OCI-LY1 (cell line): ENCODE data around the gene TSPAN5.

Experiments used
- H2AFZ ChIP-seq: fragments of 200-600 bp; sonication (generic), shearing (Covaris generic); 2 replicates; pipeline ENCODE4 v1.6.0; 2014; ENCODE audit warnings: antibody characterized with exemption, mild to moderate bottlenecking, low read length
- H3F3A ChIP-seq: fragments of 200-600 bp; sonication (generic), shearing (Covaris generic); 2 replicates; pipeline ENCODE4 v1.6.0; 2014; ENCODE audit warnings: mild to moderate bottlenecking, antibody characterized with exemption, low read length, moderate library complexity; ENCODE audit not compliant: insufficient read depth
- H3K27ac ChIP-seq: fragments of 200-600 bp; sonication (generic); 2 replicates; pipeline ENCODE4 v1.5.1; 2014; ENCODE audit warnings: low read length, mixed run types, mild to moderate bottlenecking, low read depth; ENCODE audit not compliant: poor library complexity, severe bottlenecking
- H3K27me3 ChIP-seq: fragments of 200-600 bp; sonication (generic); 2 replicates; pipeline ENCODE4 v1.6.0; 2014; ENCODE audit warnings: antibody characterized with exemption, mild to moderate bottlenecking, low read length, moderate library complexity; ENCODE audit not compliant: insufficient read depth
- H3K36me3 ChIP-seq: fragments of 200-600 bp; sonication (generic); 2 replicates; pipeline ENCODE4 v1.6.1; 2014; ENCODE audit warnings: mild to moderate bottlenecking, antibody characterized with exemption, low read length, moderate library complexity, mixed read lengths; ENCODE audit not compliant: insufficient read depth
- H3K4me1 ChIP-seq: fragments of 200-600 bp; sonication (generic); 2 replicates; pipeline ENCODE4 v1.5.1; 2014; ENCODE audit warnings: mild to moderate bottlenecking, low read length, moderate library complexity; ENCODE audit not compliant: insufficient read depth, severe bottlenecking
- H3K4me2 ChIP-seq: fragments of 200-600 bp; sonication (generic), shearing (Covaris generic); 2 replicates; pipeline ENCODE4 v1.6.1; 2014; ENCODE audit warnings: low read length
- H3K4me3 ChIP-seq: fragments of 200-600 bp; sonication (generic); 2 replicates; pipeline ENCODE4 v1.5.1; 2014; ENCODE audit warnings: low read length, low read depth, mild to moderate bottlenecking, mixed read lengths; ENCODE audit not compliant: poor library complexity, severe bottlenecking
- H3K79me2 ChIP-seq: fragments of 200-600 bp; shearing (Covaris generic); 2 replicates; pipeline ENCODE4 v1.6.1; 2016; ENCODE audit warnings: mixed run types, low read length, mixed read lengths; ENCODE audit not compliant: insufficient read depth
- H3K9ac ChIP-seq: fragments of 200-600 bp; sonication (generic), shearing (Covaris generic); 2 replicates; pipeline ENCODE4 v1.6.1; 2014; ENCODE audit warnings: mild to moderate bottlenecking, low read length, mixed read lengths
- H3K9me2 ChIP-seq: fragments of 200-600 bp; sonication (generic), shearing (Covaris generic); 2 replicates; pipeline ENCODE4 v1.6.1; 2014; ENCODE audit warnings: low read depth, mild to moderate bottlenecking, low read length, mixed read lengths
- H3K9me3 ChIP-seq: fragments of 200-600 bp; shearing (Covaris generic); 2 replicates; pipeline ENCODE4 v1.6.1; 2014; ENCODE audit warnings: low read length, mixed read lengths
- H4K20me1 ChIP-seq: fragments of 200-600 bp; sonication (generic), shearing (Covaris generic); 2 replicates; pipeline ENCODE4 v1.6.0; 2016; ENCODE audit warnings: mild to moderate bottlenecking, low read length; ENCODE audit not compliant: insufficient read depth
- EZH2 ChIP-seq: fragments of 200-600 bp; sonication (generic), shearing (Covaris generic); IDR thresholded peaks from 2 replicates; pipeline ENCODE4 v1.8.0; 2017; ENCODE audit warnings: borderline replicate concordance, mixed run types, mild to moderate bottlenecking, antibody characterized with exemption, low read length, moderate library complexity, mixed read lengths
- TF ChIP-seq, protein P1 (sequence below): fragments of 200-600 bp; sonication (generic), shearing (Covaris generic); IDR thresholded peaks from 2 replicates; pipeline ENCODE4 v1.5.1; 2017; ENCODE audit warnings: mild to moderate bottlenecking, antibody characterized with exemption, low read length, moderate library complexity, mixed read lengths

Gene TSPAN5

DNA sequence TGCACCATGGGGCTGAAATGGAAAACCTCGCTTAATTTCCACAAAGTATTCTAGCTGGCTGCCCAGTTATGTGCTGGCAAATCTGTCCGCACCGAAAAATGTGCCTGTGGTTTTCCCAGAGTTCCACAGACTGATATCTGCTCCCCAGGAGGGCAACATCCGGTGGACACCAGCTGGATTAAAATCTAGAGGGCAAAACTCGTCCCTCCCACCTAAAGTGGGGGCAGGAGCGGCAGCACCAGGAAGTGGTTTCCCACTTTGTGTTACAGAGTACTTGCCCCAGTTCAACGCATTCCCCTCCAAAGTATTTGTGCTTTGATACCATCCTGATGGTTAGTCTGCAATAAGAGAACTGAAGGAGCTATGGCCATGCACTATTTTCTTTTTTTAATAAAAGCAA lies 187.6 kb downstream of the TSPAN5 start:
- H3K4me2 ChIP-seq, result no peak overlapping the region
- no peak overlapping the region for H2AFZ ChIP-seq
- H3K9ac ChIP-seq, result no peak overlapping the region
- H3K27ac ChIP-seq, result no peak overlapping the region
- H4K20me1 ChIP-seq, result no peaks in the 10 kb centered on the region
- H3K27me3 ChIP-seq, result no peaks in the 10 kb centered on the region; the same call in 1 of the 2 replicates
- no peaks in the 10 kb centered on the region for H3K36me3 ChIP-seq
- TF ChIP-seq, protein P1, sequence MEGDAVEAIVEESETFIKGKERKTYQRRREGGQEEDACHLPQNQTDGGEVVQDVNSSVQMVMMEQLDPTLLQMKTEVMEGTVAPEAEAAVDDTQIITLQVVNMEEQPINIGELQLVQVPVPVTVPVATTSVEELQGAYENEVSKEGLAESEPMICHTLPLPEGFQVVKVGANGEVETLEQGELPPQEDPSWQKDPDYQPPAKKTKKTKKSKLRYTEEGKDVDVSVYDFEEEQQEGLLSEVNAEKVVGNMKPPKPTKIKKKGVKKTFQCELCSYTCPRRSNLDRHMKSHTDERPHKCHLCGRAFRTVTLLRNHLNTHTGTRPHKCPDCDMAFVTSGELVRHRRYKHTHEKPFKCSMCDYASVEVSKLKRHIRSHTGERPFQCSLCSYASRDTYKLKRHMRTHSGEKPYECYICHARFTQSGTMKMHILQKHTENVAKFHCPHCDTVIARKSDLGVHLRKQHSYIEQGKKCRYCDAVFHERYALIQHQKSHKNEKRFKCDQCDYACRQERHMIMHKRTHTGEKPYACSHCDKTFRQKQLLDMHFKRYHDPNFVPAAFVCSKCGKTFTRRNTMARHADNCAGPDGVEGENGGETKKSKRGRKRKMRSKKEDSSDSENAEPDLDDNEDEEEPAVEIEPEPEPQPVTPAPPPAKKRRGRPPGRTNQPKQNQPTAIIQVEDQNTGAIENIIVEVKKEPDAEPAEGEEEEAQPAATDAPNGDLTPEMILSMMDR, result no peak
- TF ChIP-seq EZH2, result no peak
- H3K79me2 ChIP-seq, result no peaks in the 10 kb centered on the region
- H3K4me3 ChIP-seq, result no peak overlapping the region
- no peaks in the 10 kb centered on the region for H3K4me1 ChIP-seq
- H3K9me2 ChIP-seq, result no peaks in the 10 kb centered on the region
- H3F3A ChIP-seq, result no peaks in the 10 kb centered on the region
- H3K9me3 ChIP-seq, result no peaks in the 10 kb centered on the region

DNA sequence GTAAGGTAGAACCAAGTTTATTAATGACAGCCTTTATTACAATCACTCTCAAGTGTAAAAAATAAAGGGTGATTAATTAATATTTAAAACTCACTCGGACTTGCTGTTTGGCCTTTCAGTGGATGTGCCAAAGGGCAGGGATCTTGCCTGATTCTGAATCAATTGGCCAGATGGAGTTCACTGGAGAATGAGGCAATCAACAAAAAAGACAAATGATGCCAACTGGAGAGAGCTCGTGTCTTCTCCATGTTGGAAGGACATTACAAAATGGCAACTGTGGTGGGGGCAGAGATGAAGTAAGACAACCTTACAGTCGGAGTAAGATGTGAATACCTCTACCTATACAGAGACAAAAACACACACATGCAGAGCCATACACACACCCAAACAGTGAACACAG lies 188.0 kb downstream of the TSPAN5 start:
- H3K4me3 ChIP-seq, result no peak overlapping the region
- no peak overlapping the region for H3K9ac ChIP-seq
- H3K36me3 ChIP-seq, result no peaks in the 10 kb centered on the region
- no peak overlapping the region for H2AFZ ChIP-seq
- no peak overlapping the region for H3K4me2 ChIP-seq
- H3K9me3 ChIP-seq, result no peaks in the 10 kb centered on the region
- H3K27ac ChIP-seq, result no peak overlapping the region
- no peaks in the 10 kb centered on the region; the same call in 1 of the 2 replicates for H3K27me3 ChIP-seq
- no peak for TF ChIP-seq EZH2
- TF ChIP-seq, protein P1, result no peak
- no peaks in the 10 kb centered on the region for H3F3A ChIP-seq
- H4K20me1 ChIP-seq, result no peaks in the 10 kb centered on the region
- H3K9me2 ChIP-seq, result no peaks in the 10 kb centered on the region
- H3K79me2 ChIP-seq, result no peaks in the 10 kb centered on the region
- H3K4me1 ChIP-seq, result no peaks in the 10 kb centered on the region

DNA sequence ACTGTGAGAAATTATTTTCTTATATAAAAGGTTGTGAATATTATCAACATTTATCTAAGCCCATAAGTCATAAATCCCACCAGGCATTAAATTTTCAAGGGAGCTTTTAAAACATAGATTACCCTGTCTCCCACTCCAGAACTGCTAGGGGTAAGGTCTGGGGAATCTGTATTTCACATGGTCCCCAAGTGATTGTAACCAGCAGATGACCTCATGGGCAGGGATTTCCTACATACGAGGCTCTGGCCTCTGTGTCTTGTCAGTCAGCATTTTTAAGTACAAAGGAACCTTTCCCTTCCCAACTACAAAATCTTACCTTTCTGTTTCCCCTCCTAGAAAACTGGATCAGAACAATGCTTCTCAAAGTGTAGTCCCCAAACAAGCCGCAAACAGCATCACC lies 188.6 kb downstream of the TSPAN5 start:
- no peaks in the 10 kb centered on the region for H3K9me2 ChIP-seq

More for the DNA sequence above, 188.6 kb downstream of the TSPAN5 start:
- Histone ChIP-seq H3K27ac (no peak overlapping the region), H3K79me2 (no peaks in the 10 kb centered on the region), H3K9ac (no peak overlapping the region), H3F3A (no peaks in the 10 kb centered on the region), H3K4me2 (no peak overlapping the region), H3K4me3 (no peak overlapping the region), H3K36me3 (no peaks in the 10 kb centered on the region), H4K20me1 (no peaks in the 10 kb centered on the region), H3K4me1 (no peaks in the 10 kb centered on the region), H3K9me3 (no peaks in the 10 kb centered on the region), H2AFZ (no peak overlapping the region), H3K27me3 (no peaks in the 10 kb centered on the region; the same call in 1 of the 2 replicates)
- TF ChIP-seq, protein P1, result no peak
